ENCODE measurements around the gene JMJD7.

Gene JMJD7

GRCh38 chr15:41790169-41790568 is 37.7 kb upstream of the JMJD7 start:
- Histone ChIP-seq H3K9me3 (ENCODE audit: control insufficient read depth in 2 of 2, low read length in 2 of 2) (no peaks in the 10 kb centered on the region), H3K36me3 (ENCODE audit: control insufficient read depth in 2 of 2, insufficient read depth in 2 of 2, low read length in 2 of 2) (no peaks in the 10 kb centered on the region), H3K4me1 (ENCODE audit: control insufficient read depth, insufficient read depth, low read length) (peaks cover 32% of the 10 kb centered on the region), H3K27ac (ENCODE audit: low read length) (no peak overlapping the region), H3K9ac (ENCODE audit: low read length in 2 of 2) (peak overlapping the region in 1 of 2 donors; percentile 13), H3K4me3 (ENCODE audit: low read length in 2 of 2) (no peak overlapping the region), H3K27me3 (ENCODE audit: control insufficient read depth in 1 of 2, insufficient read depth in 2 of 2, low read length in 2 of 2) (no peaks in the 10 kb centered on the region)

GRCh38 chr15:41790756-41791546 is 36.9 kb upstream of the JMJD7 start:
- H3K27ac ChIP-seq (ENCODE audit: low read length), result peak overlapping the region; percentile 60
- peak overlapping the region; percentile 24 to 29 for H3K4me3 ChIP-seq (ENCODE audit: low read length in 2 of 2)
- H3K9me3 ChIP-seq (ENCODE audit: control insufficient read depth in 2 of 2, low read length in 2 of 2), result no peaks in the 10 kb centered on the region
- peaks cover 35% of the 10 kb centered on the region for H3K4me1 ChIP-seq (ENCODE audit: control insufficient read depth, insufficient read depth, low read length)
- H3K36me3 ChIP-seq (ENCODE audit: control insufficient read depth in 2 of 2, insufficient read depth in 2 of 2, low read length in 2 of 2), result no peaks in the 10 kb centered on the region
- H3K27me3 ChIP-seq (ENCODE audit: control insufficient read depth in 1 of 2, insufficient read depth in 2 of 2, low read length in 2 of 2), result no peaks in the 10 kb centered on the region
- no peak overlapping the region for H3K9ac ChIP-seq (ENCODE audit: low read length in 2 of 2)

- H3K27ac ChIP-seq (ENCODE audit: low read length), result peak overlapping the region; percentile 60
- H3K4me3 ChIP-seq (ENCODE audit: low read length in 2 of 2), result no peak overlapping the region
- no peaks in the 10 kb centered on the region for H3K9me3 ChIP-seq (ENCODE audit: control insufficient read depth in 2 of 2, low read length in 2 of 2)
- H3K27me3 ChIP-seq (ENCODE audit: control insufficient read depth in 1 of 2, insufficient read depth in 2 of 2, low read length in 2 of 2), result no peaks in the 10 kb centered on the region
- no peaks in the 10 kb centered on the region for H3K36me3 ChIP-seq (ENCODE audit: control insufficient read depth in 2 of 2, insufficient read depth in 2 of 2, low read length in 2 of 2)
- H3K9ac ChIP-seq (ENCODE audit: low read length in 2 of 2), result no peak overlapping the region
- peaks cover 41% of the 10 kb centered on the region for H3K4me1 ChIP-seq (ENCODE audit: control insufficient read depth, insufficient read depth, low read length)
Measured at GRCh38 chr15:41791547-41791937, 36.4 kb upstream of the JMJD7 start.

- Histone ChIP-seq H3K4me1 (ENCODE audit: control insufficient read depth, insufficient read depth, low read length) (peaks cover 45% of the 10 kb centered on the region), H3K27ac (ENCODE audit: low read length) (no peak overlapping the region), H3K4me3 (ENCODE audit: low read length in 2 of 2) (no peak overlapping the region), H3K9me3 (ENCODE audit: control insufficient read depth in 2 of 2, low read length in 2 of 2) (no peaks in the 10 kb centered on the region), H3K9ac (ENCODE audit: low read length in 2 of 2) (no peak overlapping the region), H3K27me3 (ENCODE audit: control insufficient read depth in 1 of 2, insufficient read depth in 2 of 2, low read length in 2 of 2) (no peaks in the 10 kb centered on the region), H3K36me3 (ENCODE audit: control insufficient read depth in 2 of 2, insufficient read depth in 2 of 2, low read length in 2 of 2) (no peaks in the 10 kb centered on the region)
Measured at GRCh38 chr15:41792000-41792637, 35.8 kb upstream of the JMJD7 start.

GRCh38 chr15:41794081-41794480 is 33.8 kb upstream of the JMJD7 start:
- Histone ChIP-seq H3K36me3 (ENCODE audit: control insufficient read depth in 2 of 2, insufficient read depth in 2 of 2, low read length in 2 of 2) (no peaks in the 10 kb centered on the region), H3K4me1 (ENCODE audit: control insufficient read depth, insufficient read depth, low read length) (peaks cover 47% of the 10 kb centered on the region)

GRCh38 chr15:41795996-41796856 is 31.7 kb upstream of the JMJD7 start:
- peaks cover 26% of the 10 kb centered on the region for H3K4me1 ChIP-seq (ENCODE audit: control insufficient read depth, insufficient read depth, low read length)
- H3K9me3 ChIP-seq (ENCODE audit: control insufficient read depth in 2 of 2, low read length in 2 of 2), result no peaks in the 10 kb centered on the region
- H3K27me3 ChIP-seq (ENCODE audit: control insufficient read depth in 1 of 2, insufficient read depth in 2 of 2, low read length in 2 of 2), result no peaks in the 10 kb centered on the region
- H3K27ac ChIP-seq (ENCODE audit: low read length), result no peak overlapping the region
- H3K36me3 ChIP-seq (ENCODE audit: control insufficient read depth in 2 of 2, insufficient read depth in 2 of 2, low read length in 2 of 2), result peaks cover 7 to 13% of the 10 kb centered on the region in 2 donors
- H3K9ac ChIP-seq (ENCODE audit: low read length in 2 of 2), result no peak overlapping the region
- H3K4me3 ChIP-seq (ENCODE audit: low read length in 2 of 2), result peak overlapping the region in 1 of 2 donors; percentile 15

More at GRCh38 chr15:41794081-41794480, 33.8 kb upstream of the JMJD7 start:
- H3K9ac ChIP-seq (ENCODE audit: low read length in 2 of 2), result no peak overlapping the region
- no peaks in the 10 kb centered on the region for H3K9me3 ChIP-seq (ENCODE audit: control insufficient read depth in 2 of 2, low read length in 2 of 2)
- H3K27ac ChIP-seq (ENCODE audit: low read length), result no peak overlapping the region
- H3K27me3 ChIP-seq (ENCODE audit: control insufficient read depth in 1 of 2, insufficient read depth in 2 of 2, low read length in 2 of 2), result no peaks in the 10 kb centered on the region
- H3K4me3 ChIP-seq (ENCODE audit: low read length in 2 of 2), result no peak overlapping the region

- Histone ChIP-seq H3K4me3 (ENCODE audit: low read length in 2 of 2) (no peak overlapping the region), H3K27ac (ENCODE audit: low read length) (no peak overlapping the region), H3K27me3 (ENCODE audit: control insufficient read depth in 1 of 2, insufficient read depth in 2 of 2, low read length in 2 of 2) (no peaks in the 10 kb centered on the region), H3K4me1 (ENCODE audit: control insufficient read depth, insufficient read depth, low read length) (peaks cover 18% of the 10 kb centered on the region), H3K36me3 (ENCODE audit: control insufficient read depth in 2 of 2, insufficient read depth in 2 of 2, low read length in 2 of 2) (peaks cover 7 to 13% of the 10 kb centered on the region in 2 donors), H3K9me3 (ENCODE audit: control insufficient read depth in 2 of 2, low read length in 2 of 2) (no peaks in the 10 kb centered on the region), H3K9ac (ENCODE audit: low read length in 2 of 2) (no peak overlapping the region)
Measured at GRCh38 chr15:41797201-41797944, 30.5 kb upstream of the JMJD7 start.

GRCh38 chr15:41798607-41799487 is 29.0 kb upstream of the JMJD7 start:
- Histone ChIP-seq H3K4me3 (ENCODE audit: low read length in 2 of 2) (no peak overlapping the region), H3K9me3 (ENCODE audit: control insufficient read depth in 2 of 2, low read length in 2 of 2) (no peaks in the 10 kb centered on the region), H3K36me3 (ENCODE audit: control insufficient read depth in 2 of 2, insufficient read depth in 2 of 2, low read length in 2 of 2) (peaks cover 7 to 13% of the 10 kb centered on the region in 2 donors), H3K9ac (ENCODE audit: low read length in 2 of 2) (no peak overlapping the region), H3K4me1 (ENCODE audit: control insufficient read depth, insufficient read depth, low read length) (peaks cover 18% of the 10 kb centered on the region), H3K27ac (ENCODE audit: low read length) (no peak overlapping the region), H3K27me3 (ENCODE audit: control insufficient read depth in 1 of 2, insufficient read depth in 2 of 2, low read length in 2 of 2) (no peaks in the 10 kb centered on the region)

GRCh38 chr15:41799488-41799805 is 28.4 kb upstream of the JMJD7 start:
- Histone ChIP-seq H3K4me3 (ENCODE audit: low read length in 2 of 2) (no peak overlapping the region), H3K9me3 (ENCODE audit: control insufficient read depth in 2 of 2, low read length in 2 of 2) (no peaks in the 10 kb centered on the region), H3K36me3 (ENCODE audit: control insufficient read depth in 2 of 2, insufficient read depth in 2 of 2, low read length in 2 of 2) (peaks cover 7 to 13% of the 10 kb centered on the region in 2 donors), H3K27ac (ENCODE audit: low read length) (no peak overlapping the region), H3K9ac (ENCODE audit: low read length in 2 of 2) (no peak overlapping the region), H3K27me3 (ENCODE audit: control insufficient read depth in 1 of 2, insufficient read depth in 2 of 2, low read length in 2 of 2) (no peaks in the 10 kb centered on the region), H3K4me1 (ENCODE audit: control insufficient read depth, insufficient read depth, low read length) (peaks cover 23% of the 10 kb centered on the region)
